ENCODE data around the gene KCND3.

Gene KCND3

DNA sequence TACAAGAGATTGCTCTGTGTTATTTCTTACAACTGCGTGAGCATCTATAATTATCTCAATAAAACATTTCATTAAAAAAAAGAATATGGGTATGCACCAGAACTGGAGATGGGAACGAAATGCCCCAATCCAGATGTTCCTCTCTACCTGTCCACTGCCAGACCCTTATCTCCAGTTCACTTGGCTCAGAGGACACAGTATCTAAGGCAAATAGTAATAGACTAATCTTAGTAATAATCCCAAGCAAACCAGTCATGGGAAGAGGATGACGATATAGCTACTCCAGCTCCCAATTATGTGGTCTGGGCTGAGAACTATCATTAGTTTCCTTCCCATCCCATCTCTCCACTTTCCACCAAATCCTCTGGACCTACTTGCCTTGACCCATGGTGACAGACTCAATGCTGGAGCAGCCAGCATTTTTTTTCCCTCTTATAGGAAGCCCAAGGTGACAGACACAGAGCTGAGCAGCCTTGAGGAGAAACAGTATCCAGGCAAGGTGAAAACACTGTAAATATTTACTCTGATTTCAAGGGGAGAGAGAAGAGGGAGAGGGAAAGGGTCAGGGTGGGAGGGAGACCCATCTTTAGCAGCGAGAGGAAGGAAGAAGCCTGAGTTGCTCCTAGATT lies 205.1 kb downstream of the KCND3 start:
- no peak for DNase-seq (ENCODE audit: low read depth in 2 of 3, low spot score in 1 of 3)

GRCh38 chr1:111779546-111779945 lies 209.9 kb downstream of the KCND3 start:
- DNase-seq (ENCODE audit: low read depth in 2 of 3, low spot score in 1 of 3), result no peak

GRCh38 chr1:111778541-111779051 lies 210.9 kb downstream of the KCND3 start:
- DNase-seq (ENCODE audit: low read depth in 2 of 3, low spot score in 1 of 3), result no peak

DNA sequence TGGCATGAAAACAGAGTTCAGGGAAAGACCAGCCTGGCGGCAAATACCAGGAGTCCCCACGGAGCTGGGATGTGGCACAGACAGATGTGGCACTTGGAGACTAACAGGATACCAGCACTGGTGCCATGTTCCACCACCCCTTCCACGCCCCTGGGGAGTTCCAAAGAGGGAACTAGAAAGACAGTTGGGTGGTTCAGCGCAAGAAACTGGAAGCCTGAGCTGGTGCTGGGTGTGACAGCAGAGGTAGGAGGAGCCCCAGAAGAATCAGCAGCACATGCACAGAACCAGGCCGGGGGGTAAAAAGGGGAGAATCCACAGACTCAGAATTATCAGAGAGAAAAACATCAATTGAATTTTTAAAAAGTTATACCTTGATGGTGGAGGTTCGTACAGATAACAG lies 211.4 kb downstream of the KCND3 start:
- no peak for DNase-seq (ENCODE audit: low read depth in 2 of 3, low spot score in 1 of 3)

DNA sequence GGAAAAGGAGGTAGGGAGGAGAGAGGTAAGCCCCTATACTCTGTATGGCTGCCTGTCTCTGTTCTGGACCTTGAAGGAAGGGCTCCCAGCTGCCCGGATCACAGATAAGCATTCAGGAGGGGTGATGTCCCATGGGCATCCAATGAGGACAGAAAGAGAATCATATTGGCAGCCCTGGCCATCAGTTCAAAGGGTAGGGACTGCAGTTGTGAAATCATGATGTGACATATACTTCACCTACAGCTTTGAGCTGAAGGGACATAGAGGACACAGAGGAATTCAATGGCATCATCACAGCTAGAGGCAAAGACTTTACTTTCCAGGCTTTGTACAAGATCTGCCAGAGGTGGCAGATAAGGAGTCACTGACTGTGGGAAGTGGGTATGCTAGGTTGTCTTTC lies 212.2 kb downstream of the KCND3 start:
- DNase-seq (ENCODE audit: low read depth in 2 of 3, low spot score in 1 of 3), result no peak

GRCh38 chr1:111776861-111777260 lies 212.6 kb downstream of the KCND3 start:
- DNase-seq (ENCODE audit: low read depth in 2 of 3, low spot score in 1 of 3), result no peak

GRCh38 chr1:111776391-111776790 lies 213.1 kb downstream of the KCND3 start:
- no peak for DNase-seq (ENCODE audit: low read depth in 2 of 3, low spot score in 1 of 3)

- no peak for DNase-seq (ENCODE audit: low read depth in 2 of 3, low spot score in 1 of 3)
Observed at GRCh38 chr1:111775966-111776365, 213.5 kb downstream of the KCND3 start.

DNA sequence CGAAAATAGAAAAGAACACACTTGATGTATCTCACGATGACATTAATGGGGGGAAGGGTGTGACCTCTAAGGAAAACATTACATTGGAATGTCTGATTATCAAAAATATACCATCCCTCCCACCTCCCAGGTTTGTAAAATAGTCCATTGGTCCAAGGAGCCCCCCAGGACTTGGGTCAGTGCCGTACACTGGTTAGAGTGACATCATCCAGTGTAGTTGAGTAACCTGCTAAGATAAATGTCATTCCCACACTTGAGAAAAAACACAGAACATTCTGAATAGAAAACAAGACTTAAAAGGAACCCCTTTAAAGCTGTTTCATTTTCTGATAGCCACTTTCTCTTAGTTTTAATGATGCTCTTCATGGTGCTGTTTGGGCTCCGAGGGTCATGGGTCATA lies 218.6 kb downstream of the KCND3 start:
- DNase-seq (ENCODE audit: low read depth in 2 of 3, low spot score in 1 of 3), result no peak

GRCh38 chr1:111769517-111770146 lies 219.8 kb downstream of the KCND3 start:
- peak; percentile 3 to 30 (median 11) for DNase-seq (ENCODE audit: low read depth in 2 of 3, low spot score in 1 of 3)

DNA sequence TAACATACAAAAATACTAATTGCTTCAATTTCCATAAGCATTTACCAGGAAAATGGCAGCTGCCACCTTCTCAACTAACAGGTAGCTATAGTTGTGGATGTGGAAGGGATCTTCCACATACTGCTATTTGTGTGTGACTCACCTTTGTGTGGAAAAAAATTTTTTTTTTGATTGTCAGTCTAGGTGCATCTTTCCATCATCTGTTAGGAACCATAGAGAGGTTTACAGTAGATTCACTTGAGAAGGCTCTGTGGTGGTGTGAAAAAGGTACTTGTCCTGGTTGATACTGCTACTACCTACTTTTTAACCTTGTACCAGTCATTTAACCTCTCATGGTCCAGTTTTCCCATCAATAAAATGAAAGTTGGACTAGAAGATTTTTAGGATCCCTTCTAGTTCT lies 220.8 kb downstream of the KCND3 start:
- no peak for DNase-seq (ENCODE audit: low read depth in 2 of 3, low spot score in 1 of 3)

DNA sequence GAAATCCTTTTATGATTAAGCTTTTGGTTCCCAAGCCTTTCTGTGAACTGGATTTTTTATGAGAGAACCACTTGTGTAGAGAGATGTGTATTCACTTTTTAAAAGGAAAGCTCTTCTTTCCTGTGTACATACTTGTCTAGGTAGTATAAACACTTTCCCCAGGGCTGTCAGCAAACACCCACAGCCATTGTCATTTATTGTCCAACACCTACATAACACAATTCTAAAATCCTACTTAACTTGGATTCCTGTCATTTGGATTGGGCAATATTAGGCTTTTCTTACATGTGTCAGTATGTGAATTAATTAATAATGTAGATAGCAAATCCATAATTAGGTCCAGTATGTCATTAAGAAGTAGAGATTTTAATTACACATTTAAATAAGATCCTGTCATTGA lies 221.4 kb downstream of the KCND3 start:
- no peak for DNase-seq (ENCODE audit: low read depth in 2 of 3, low spot score in 1 of 3)

GRCh38 chr1:111762332-111762731 lies 227.1 kb downstream of the KCND3 start:
- no peak for DNase-seq (ENCODE audit: low read depth in 2 of 3, low spot score in 1 of 3)

- DNase-seq (ENCODE audit: low read depth in 2 of 3, low spot score in 1 of 3), result no peak
Observed at GRCh38 chr1:111761717-111762116, 227.8 kb downstream of the KCND3 start.

- no peak for DNase-seq (ENCODE audit: low read depth in 2 of 3, low spot score in 1 of 3)
Observed at GRCh38 chr1:111758373-111758772, 231.1 kb downstream of the KCND3 start.

GRCh38 chr1:111756124-111756513 lies 233.3 kb downstream of the KCND3 start:
- no peak for DNase-seq (ENCODE audit: low read depth in 2 of 3, low spot score in 1 of 3)

DNA sequence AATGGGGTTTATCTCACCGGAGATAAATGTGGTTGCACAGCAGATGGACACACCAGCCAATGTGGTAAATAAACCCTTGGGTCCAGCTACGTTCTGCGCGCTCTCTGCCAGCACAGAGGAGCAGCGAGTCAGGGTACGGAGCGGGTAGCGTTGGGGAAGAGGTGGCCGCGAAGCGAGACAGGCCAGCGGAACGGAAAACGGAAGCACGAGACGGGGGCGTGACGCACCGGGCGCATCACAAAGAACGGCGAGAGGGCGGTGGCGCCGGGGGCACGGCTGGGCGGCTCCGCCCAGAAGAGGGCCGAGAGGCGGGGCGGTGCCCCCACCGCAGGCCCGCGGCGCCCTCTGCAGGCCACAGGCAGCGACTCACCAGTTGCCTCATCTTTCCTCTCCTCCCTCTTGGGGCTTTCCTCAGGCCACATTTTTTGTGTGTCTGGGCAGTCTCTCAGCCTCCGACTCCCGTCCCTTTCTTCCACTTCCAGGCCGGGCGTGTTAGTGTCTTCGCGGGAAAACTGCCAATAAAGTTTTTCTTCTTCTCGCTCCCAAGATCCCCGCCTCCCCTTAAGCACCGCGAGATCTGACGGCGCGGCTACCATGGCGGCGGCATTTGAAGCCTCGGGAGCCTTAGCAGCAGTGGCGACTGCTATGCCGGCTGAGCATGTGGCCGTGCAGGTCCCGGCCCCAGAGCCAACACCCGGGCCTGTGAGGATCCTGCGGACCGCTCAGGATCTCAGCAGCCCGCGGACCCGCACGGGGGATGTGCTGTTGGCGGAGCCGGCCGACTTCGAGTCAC lies 233.9 kb downstream of the KCND3 start, which contains the start of gene DDX20:
TSS of gene DDX20 (plus strand) at position 571 of the 793 bp plus-strand sequence. CDS start at position 595, 24 bp downstream.
- DNase-seq (ENCODE audit: low read depth in 2 of 3, low spot score in 1 of 3), result peak; percentile 84 to 92 (median 86)

GRCh38 chr1:111754984-111755330 lies 234.5 kb downstream of the KCND3 start:
- DNase-seq (ENCODE audit: low read depth in 2 of 3, low spot score in 1 of 3), result peak in 1 of 3 donors; percentile 15

DNA sequence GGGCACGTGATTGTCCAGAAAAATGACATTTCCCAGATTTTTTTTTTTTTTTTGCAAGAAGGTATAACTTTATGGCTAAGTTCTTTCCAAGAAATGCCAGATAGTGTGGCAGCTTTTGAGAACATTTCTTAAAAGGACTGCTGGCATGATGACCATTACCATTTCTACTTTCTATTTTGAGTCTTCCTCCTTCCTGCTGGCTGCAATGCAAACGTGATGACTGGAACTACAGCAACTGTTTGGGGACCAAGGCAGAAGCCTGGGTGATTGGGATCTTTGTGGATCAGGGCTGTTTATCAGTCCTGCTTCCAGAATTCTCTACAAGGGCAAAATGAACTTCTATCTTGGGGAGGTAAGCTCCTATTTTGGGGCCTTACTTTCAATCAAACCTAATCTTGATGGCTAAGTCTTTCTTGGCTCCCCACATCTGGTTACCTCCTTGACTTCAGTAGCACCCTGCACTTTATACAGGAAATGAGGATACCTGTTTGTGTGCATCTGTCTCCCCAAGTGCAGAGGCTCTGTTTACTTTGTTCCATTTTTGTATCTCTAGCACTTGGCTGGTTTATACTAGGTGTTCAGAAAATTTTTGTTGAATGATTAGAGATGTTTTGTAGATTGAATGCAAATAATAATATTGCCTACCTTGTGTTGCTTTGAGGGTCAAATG lies 237.4 kb downstream of the KCND3 start:
- DNase-seq (ENCODE audit: low read depth in 2 of 3, low spot score in 1 of 3), result no peak

DNA sequence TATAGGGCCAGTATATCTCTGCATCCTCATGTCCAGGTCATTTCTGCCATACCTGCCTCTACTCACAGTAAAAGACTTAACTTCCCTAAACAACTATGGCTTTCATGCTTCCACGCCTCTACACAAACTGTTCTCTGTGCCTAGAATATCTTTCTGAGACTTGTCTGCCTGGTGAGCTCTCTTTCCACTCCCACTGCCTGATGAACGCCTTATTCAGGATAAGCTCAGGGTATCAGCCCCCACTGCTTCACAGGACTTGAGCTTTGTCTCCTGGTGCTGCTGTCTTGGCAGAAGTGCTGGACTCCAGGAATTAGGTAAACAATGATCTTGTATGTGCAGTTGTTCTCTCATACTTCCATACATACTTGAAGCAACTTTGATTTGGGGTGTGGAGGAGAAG lies 238.6 kb downstream of the KCND3 start:
- no peak for DNase-seq (ENCODE audit: low read depth in 2 of 3, low spot score in 1 of 3)

- no peak for DNase-seq (ENCODE audit: low read depth in 2 of 3, low spot score in 1 of 3)
Observed at GRCh38 chr1:111749628-111750027, 239.8 kb downstream of the KCND3 start.

- no peak for DNase-seq (ENCODE audit: low read depth in 2 of 3, low spot score in 1 of 3)
Observed at GRCh38 chr1:111747947-111748346, 241.5 kb downstream of the KCND3 start.

All from stimulated activated CD4-positive, alpha-beta T cell treated with anti-CD3 and anti-CD28 coated beads, Interleukin-12 subunit alpha, Interleukin-12 subunit beta, amount 100 ng/mL, for 48 hours (primary cell).